HL-60 (cell line): ENCODE data around the gene FMR1NB.

Experiments used
- POLR2AphosphoS5 ChIP-seq: IDR thresholded peaks from 2 replicates; pipeline ENCODE4 v1.6.1; 2012; ENCODE audit warnings: low read depth
- TF ChIP-seq, protein P1 (sequence below): IDR thresholded peaks from one replicate; pipeline ENCODE4 v1.5.1; 2011; ENCODE audit warnings: low read length, control low read depth, inconsistent platforms; ENCODE audit not compliant: insufficient read depth
- TF ChIP-seq, protein P2 (sequence below): IDR thresholded peaks from 2 replicates; pipeline ENCODE4 v1.6.1; 2012; ENCODE audit warnings: low read depth; ENCODE audit not compliant: insufficient replicate concordance

DNA sequence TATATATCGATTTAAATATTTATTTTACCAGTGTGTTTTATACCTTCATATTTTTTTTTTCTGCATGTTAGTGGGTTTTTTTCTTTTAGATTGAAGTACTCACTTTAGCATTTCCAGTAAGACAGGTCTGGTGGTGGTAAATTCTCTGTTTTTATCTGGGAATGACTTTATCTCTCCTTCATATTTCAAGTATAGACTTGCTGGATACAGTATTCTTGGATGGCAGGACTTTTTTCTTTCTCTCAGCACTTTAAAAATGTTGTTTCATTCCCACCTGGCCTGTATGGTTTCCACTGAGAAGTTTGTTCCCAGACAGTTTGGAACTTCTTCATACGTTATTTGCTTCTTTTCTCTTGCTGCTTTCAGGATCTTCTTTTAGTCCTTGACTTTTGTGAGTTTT lies 86.1 kb downstream of the FMR1NB start:
- TF ChIP-seq, protein P1, sequence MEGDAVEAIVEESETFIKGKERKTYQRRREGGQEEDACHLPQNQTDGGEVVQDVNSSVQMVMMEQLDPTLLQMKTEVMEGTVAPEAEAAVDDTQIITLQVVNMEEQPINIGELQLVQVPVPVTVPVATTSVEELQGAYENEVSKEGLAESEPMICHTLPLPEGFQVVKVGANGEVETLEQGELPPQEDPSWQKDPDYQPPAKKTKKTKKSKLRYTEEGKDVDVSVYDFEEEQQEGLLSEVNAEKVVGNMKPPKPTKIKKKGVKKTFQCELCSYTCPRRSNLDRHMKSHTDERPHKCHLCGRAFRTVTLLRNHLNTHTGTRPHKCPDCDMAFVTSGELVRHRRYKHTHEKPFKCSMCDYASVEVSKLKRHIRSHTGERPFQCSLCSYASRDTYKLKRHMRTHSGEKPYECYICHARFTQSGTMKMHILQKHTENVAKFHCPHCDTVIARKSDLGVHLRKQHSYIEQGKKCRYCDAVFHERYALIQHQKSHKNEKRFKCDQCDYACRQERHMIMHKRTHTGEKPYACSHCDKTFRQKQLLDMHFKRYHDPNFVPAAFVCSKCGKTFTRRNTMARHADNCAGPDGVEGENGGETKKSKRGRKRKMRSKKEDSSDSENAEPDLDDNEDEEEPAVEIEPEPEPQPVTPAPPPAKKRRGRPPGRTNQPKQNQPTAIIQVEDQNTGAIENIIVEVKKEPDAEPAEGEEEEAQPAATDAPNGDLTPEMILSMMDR = no peak
- no peak for TF ChIP-seq POLR2AphosphoS5
- TF ChIP-seq, protein P2, sequence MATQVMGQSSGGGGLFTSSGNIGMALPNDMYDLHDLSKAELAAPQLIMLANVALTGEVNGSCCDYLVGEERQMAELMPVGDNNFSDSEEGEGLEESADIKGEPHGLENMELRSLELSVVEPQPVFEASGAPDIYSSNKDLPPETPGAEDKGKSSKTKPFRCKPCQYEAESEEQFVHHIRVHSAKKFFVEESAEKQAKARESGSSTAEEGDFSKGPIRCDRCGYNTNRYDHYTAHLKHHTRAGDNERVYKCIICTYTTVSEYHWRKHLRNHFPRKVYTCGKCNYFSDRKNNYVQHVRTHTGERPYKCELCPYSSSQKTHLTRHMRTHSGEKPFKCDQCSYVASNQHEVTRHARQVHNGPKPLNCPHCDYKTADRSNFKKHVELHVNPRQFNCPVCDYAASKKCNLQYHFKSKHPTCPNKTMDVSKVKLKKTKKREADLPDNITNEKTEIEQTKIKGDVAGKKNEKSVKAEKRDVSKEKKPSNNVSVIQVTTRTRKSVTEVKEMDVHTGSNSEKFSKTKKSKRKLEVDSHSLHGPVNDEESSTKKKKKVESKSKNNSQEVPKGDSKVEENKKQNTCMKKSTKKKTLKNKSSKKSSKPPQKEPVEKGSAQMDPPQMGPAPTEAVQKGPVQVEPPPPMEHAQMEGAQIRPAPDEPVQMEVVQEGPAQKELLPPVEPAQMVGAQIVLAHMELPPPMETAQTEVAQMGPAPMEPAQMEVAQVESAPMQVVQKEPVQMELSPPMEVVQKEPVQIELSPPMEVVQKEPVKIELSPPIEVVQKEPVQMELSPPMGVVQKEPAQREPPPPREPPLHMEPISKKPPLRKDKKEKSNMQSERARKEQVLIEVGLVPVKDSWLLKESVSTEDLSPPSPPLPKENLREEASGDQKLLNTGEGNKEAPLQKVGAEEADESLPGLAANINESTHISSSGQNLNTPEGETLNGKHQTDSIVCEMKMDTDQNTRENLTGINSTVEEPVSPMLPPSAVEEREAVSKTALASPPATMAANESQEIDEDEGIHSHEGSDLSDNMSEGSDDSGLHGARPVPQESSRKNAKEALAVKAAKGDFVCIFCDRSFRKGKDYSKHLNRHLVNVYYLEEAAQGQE = no peak
